Astrocyte (in vitro differentiated cells and primary cell): ENCODE data around the gene TTLL5. TPM values are rescaled to one million over a fixed set of nuclear protein-coding genes. Genes with fewer than 3 reads are reported as not detected.

Experiments
- DNase-seq: peaks from one replicate; pipeline ENCODE4 v3.0.0-alpha.2; 2010; ENCODE audit warnings: low read depth
- FAIRE-seq: peaks from 2 replicates; lab custom pipeline; 2011; peaks lifted over from hg19 to GRCh38; lab: Jason Lieb, UNC
- H2AFZ ChIP-seq: 2 replicates; pipeline ENCODE4 v1.6.0; 2012; ENCODE audit warnings: low read depth, low read length, inconsistent platforms
- H3K27ac ChIP-seq: 2 replicates; pipeline ENCODE4 v1.5.1; 2011; ENCODE audit warnings: low read depth, low read length, inconsistent platforms
- H3K27me3 ChIP-seq: 2 replicates; pipeline ENCODE4 v1.6.0; 2011; ENCODE audit warnings: low read length, inconsistent platforms; ENCODE audit not compliant: insufficient read depth
- H3K36me3 ChIP-seq: 2 replicates; pipeline ENCODE4 v1.5.1; 2011; ENCODE audit warnings: low read length, inconsistent platforms; ENCODE audit not compliant: insufficient read depth
- H3K4me1 ChIP-seq: 2 replicates; pipeline ENCODE4 v1.5.1; 2011; ENCODE audit warnings: low read length, inconsistent platforms; ENCODE audit not compliant: insufficient read depth
- H3K4me2 ChIP-seq: 2 replicates; pipeline ENCODE4 v1.6.0; 2012; ENCODE audit warnings: low read length, inconsistent platforms
- H3K4me3 ChIP-seq: 2 replicates; pipeline ENCODE4 v1.5.1; 2011; ENCODE audit warnings: low read depth, mild to moderate bottlenecking, low read length, inconsistent platforms; ENCODE audit not compliant: insufficient read depth
- H3K79me2 ChIP-seq: 2 replicates; pipeline ENCODE4 v1.6.0; 2012; ENCODE audit warnings: mild to moderate bottlenecking, low read length, inconsistent platforms; ENCODE audit not compliant: insufficient read depth
- H3K9ac ChIP-seq: 2 replicates; pipeline ENCODE4 v1.6.0; 2012; ENCODE audit warnings: mild to moderate bottlenecking, low read length, inconsistent platforms
- H3K9me3 ChIP-seq: 2 replicates; pipeline ENCODE4 v1.5.1; 2012; ENCODE audit warnings: low read depth, mild to moderate bottlenecking, low read length, inconsistent platforms; ENCODE audit not compliant: insufficient read depth
- H4K20me1 ChIP-seq: 2 replicates; pipeline ENCODE4 v1.6.0; 2012; ENCODE audit warnings: low read length, inconsistent platforms; ENCODE audit not compliant: insufficient read depth
- H3K27ac Mint-ChIP-seq: one replicate; pipeline ENCODE4 v1.8.0; 2021; ENCODE audit warnings: mild to moderate bottlenecking, mixed read lengths; ENCODE audit not compliant: unreplicated experiment
- H3K27me3 Mint-ChIP-seq: one replicate; pipeline ENCODE4 v1.8.0; 2021; ENCODE audit warnings: low read depth, mixed read lengths; ENCODE audit not compliant: unreplicated experiment
- H3K36me3 Mint-ChIP-seq: one replicate; pipeline ENCODE4 v1.8.0; 2021; ENCODE audit warnings: low read depth, mixed read lengths; ENCODE audit not compliant: unreplicated experiment
- H3K4me1 Mint-ChIP-seq: one replicate; pipeline ENCODE4 v1.8.0; 2021; ENCODE audit warnings: low read depth, mixed read lengths; ENCODE audit not compliant: unreplicated experiment
- H3K4me3 Mint-ChIP-seq: one replicate; pipeline ENCODE4 v1.8.0; 2021; ENCODE audit warnings: mild to moderate bottlenecking, moderate library complexity, mixed read lengths; ENCODE audit not compliant: unreplicated experiment
- H3K9me3 Mint-ChIP-seq: one replicate; pipeline ENCODE4 v1.8.0; 2021; ENCODE audit warnings: mild to moderate bottlenecking, mixed read lengths; ENCODE audit not compliant: unreplicated experiment
- EZH2 ChIP-seq: IDR thresholded peaks from 2 replicates; pipeline ENCODE4 v1.6.1; 2012; ENCODE audit warnings: mild to moderate bottlenecking, low read length, inconsistent platforms; ENCODE audit not compliant: insufficient read depth
- total RNA-seq: library from RNA; stranded (reverse); gene quantifications from 2 replicates; pipeline ENCODE4 v1.2.1, GENCODE V29; 2021
- TF ChIP-seq, protein P1 (sequence below): IDR thresholded peaks from 2 replicates; pipeline ENCODE4 v1.5.1; 2011; ENCODE audit warnings: low read depth, mild to moderate bottlenecking, inconsistent platforms, low read length, moderate library complexity; ENCODE audit not compliant: insufficient read depth

Gene TTLL5
- total RNA-seq, 1 donor from 2014 or later, result 24.0 TPM

DNA sequence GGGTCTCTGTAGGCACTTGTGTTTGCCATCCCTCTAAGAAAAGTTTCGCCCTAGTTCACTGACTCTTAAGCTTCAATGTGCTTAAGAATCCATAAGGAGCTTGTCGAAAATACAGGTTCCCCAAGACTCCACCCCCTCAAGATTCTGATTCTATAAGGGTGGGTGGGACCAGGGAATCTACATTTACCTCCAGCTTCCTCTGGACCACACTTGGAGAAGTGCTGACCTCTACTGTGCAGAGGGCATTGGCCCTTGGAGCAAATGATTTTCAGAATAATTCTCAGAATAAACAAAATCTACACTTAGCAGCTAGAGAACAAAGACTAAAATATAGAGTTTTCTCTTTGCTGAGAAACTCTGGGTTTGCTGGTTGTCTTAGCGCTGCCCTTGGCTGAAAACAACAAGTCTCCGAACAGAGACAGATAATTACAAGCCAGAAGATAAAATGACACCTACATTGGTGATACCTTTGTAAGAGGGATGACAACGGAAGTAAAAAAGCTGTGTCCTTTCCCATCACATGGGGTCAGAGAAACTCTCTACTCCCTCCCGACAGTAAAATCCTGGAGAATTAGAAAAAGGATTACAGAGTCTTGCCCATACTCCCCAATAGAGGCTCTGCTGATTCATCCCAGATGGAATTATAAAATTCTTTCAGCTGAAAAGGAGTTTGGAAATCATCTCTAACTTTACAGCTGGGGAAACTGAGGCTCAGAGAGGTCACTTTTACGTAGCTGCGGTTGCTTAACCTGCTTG is 316.0 kb downstream of the TTLL5 start:
- no peak overlapping the region for H3K4me3 Mint-ChIP-seq
- TF ChIP-seq, protein P1, sequence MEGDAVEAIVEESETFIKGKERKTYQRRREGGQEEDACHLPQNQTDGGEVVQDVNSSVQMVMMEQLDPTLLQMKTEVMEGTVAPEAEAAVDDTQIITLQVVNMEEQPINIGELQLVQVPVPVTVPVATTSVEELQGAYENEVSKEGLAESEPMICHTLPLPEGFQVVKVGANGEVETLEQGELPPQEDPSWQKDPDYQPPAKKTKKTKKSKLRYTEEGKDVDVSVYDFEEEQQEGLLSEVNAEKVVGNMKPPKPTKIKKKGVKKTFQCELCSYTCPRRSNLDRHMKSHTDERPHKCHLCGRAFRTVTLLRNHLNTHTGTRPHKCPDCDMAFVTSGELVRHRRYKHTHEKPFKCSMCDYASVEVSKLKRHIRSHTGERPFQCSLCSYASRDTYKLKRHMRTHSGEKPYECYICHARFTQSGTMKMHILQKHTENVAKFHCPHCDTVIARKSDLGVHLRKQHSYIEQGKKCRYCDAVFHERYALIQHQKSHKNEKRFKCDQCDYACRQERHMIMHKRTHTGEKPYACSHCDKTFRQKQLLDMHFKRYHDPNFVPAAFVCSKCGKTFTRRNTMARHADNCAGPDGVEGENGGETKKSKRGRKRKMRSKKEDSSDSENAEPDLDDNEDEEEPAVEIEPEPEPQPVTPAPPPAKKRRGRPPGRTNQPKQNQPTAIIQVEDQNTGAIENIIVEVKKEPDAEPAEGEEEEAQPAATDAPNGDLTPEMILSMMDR, result no peak
- Histone ChIP-seq H3K9me3 (no peaks in the 10 kb centered on the region), H3K9ac (no peak overlapping the region), H3K36me3 (no peaks in the 10 kb centered on the region), H3K79me2 (peaks cover 14% of the 10 kb centered on the region), H3K27me3 (no peaks in the 10 kb centered on the region), H4K20me1 (no peaks in the 10 kb centered on the region), H2AFZ (no peak overlapping the region), H3K4me3 (no peak overlapping the region), H3K4me1 (peaks cover 23% of the 10 kb centered on the region), H3K27ac (no peak overlapping the region), H3K4me2 (no peak overlapping the region)
- H3K4me1 Mint-ChIP-seq, result peaks cover 39% of the 10 kb centered on the region
- DNase-seq (no peak), FAIRE-seq (no peak)
- no peaks in the 10 kb centered on the region for H3K27me3 Mint-ChIP-seq
- no peak overlapping the region for H3K27ac Mint-ChIP-seq
- no peaks in the 10 kb centered on the region for H3K9me3 Mint-ChIP-seq
- H3K36me3 Mint-ChIP-seq, result peaks cover 8% of the 10 kb centered on the region

DNA sequence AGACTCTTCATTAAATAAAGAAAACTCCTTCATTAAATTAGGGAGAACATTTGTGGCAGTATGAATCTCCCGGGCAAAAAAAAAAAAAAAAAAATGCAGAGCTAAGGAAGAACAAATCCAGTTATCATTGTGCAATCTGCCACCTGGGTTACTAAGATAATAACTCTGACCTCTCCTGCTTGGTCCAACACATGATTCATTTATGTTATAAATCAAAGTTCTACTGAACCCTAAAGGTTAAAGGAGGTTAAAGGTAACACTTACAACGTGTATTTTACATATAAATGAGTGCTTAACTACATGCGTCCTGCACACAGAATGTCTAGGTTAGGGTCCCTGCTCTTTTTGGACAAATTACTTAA is 316.5 kb downstream of the TTLL5 start:
- Mint-ChIP-seq H3K27ac (no peak overlapping the region), H3K36me3 (peaks cover 8% of the 10 kb centered on the region), H3K4me3 (peak overlapping the region; percentile 3), H3K4me1 (peaks cover 39% of the 10 kb centered on the region), H3K27me3 (no peaks in the 10 kb centered on the region), H3K9me3 (no peaks in the 10 kb centered on the region)
- H3K79me2 ChIP-seq, result peaks cover 14% of the 10 kb centered on the region
- H3K36me3 ChIP-seq, result no peaks in the 10 kb centered on the region
- H3K27ac ChIP-seq, result no peak overlapping the region
- no peak overlapping the region for H3K9ac ChIP-seq
- no peaks in the 10 kb centered on the region for H3K9me3 ChIP-seq
- H3K4me3 ChIP-seq, result no peak overlapping the region
- no peaks in the 10 kb centered on the region for H4K20me1 ChIP-seq
- H2AFZ ChIP-seq, result no peak overlapping the region
- no peak for TF ChIP-seq EZH2
- TF ChIP-seq, protein P1, result no peak
- DNase-seq (no peak), FAIRE-seq (no peak)
- H3K4me2 ChIP-seq, result no peak overlapping the region
- no peaks in the 10 kb centered on the region for H3K27me3 ChIP-seq
- H3K4me1 ChIP-seq, result peaks cover 23% of the 10 kb centered on the region

DNA sequence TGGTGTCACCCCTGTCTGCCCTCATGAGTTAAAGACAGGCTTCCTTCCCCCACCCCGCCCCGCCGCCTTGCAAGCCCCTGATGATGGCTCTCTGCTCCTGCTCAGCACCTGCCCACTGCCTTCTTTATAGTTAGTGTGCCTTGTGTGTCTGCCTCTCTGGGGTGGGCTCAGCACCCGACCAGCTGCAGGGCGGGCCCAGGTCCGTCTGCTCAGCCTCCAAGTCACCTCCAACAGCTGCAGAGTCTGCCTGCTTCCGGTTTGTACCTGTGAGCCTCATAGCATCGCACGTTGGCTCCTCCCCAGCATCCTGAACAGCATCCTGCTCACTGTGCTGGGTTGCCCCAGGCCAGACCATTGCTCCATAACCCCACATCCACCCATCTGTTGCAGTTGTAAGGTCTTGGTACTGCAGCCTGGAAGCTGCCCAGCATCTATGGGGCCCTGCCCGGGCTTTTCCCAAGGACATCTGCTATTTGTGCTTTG is 317.2 kb downstream of the TTLL5 start:
- Mint-ChIP-seq H3K36me3 (peaks cover 2% of the 10 kb centered on the region), H3K4me3 (peak overlapping the region; percentile 60), H3K4me1 (peaks cover 39% of the 10 kb centered on the region), H3K9me3 (no peaks in the 10 kb centered on the region), H3K27me3 (no peaks in the 10 kb centered on the region), H3K27ac (no peak overlapping the region)
- no peak for DNase-seq
- Histone ChIP-seq H3K9me3 (no peaks in the 10 kb centered on the region), H4K20me1 (no peaks in the 10 kb centered on the region), H3K4me1 (peaks cover 23% of the 10 kb centered on the region), H2AFZ (no peak overlapping the region), H3K36me3 (no peaks in the 10 kb centered on the region), H3K9ac (no peak overlapping the region), H3K27me3 (no peaks in the 10 kb centered on the region), H3K27ac (no peak overlapping the region), H3K4me3 (no peak overlapping the region), H3K4me2 (peak overlapping the region; percentile 98), H3K79me2 (peaks cover 14% of the 10 kb centered on the region)
- TF ChIP-seq, protein P1, result no peak
- no peak for TF ChIP-seq EZH2
- no peak for FAIRE-seq
